DND-41 (cell line): ENCODE data around the gene SUMO3.

Experiments
- CTCF ChIP-seq: IDR thresholded peaks from 2 replicates; pipeline ENCODE4 v1.5.1; 2012; ENCODE audit warnings: borderline replicate concordance, low read length, moderate library complexity, mild to moderate bottlenecking; ENCODE audit not compliant: poor library complexity, severe bottlenecking; ENCODE audit errors: extremely low read depth
- EZH2 ChIP-seq: IDR thresholded peaks from 3 replicates; pipeline ENCODE4 v1.6.1; 2012; ENCODE audit warnings: borderline replicate concordance, low read depth, mild to moderate bottlenecking, moderate library complexity, low read length, inconsistent platforms; ENCODE audit not compliant: severe bottlenecking

- no peak for TF ChIP-seq CTCF
- TF ChIP-seq EZH2: no peak
Observed at GRCh38 chr21:44816761-44817505, 929 bp downstream of the SUMO3 start.
